Neural cell (in vitro differentiated cells): ENCODE results near the gene SREK1.

Experiments used
- CTCF ChIP-seq: fragments of 450-650 bp; IDR thresholded peaks from 2 replicates; pipeline ENCODE4 v1.5.1; 2014; ENCODE audit warnings: antibody characterized with exemption, mild to moderate bottlenecking, moderate library complexity; ENCODE audit not compliant: poor library complexity, severe bottlenecking
- EZH2 ChIP-seq: fragments of 200-600, 300-800 bp; shearing (Covaris generic), sonication (generic); IDR thresholded peaks from 2 replicates; pipeline ENCODE4 v1.6.1; 2014; ENCODE audit warnings: antibody characterized with exemption, low read length, borderline replicate concordance, mild to moderate bottlenecking; ENCODE audit not compliant: insufficient read depth, poor library complexity, severe bottlenecking
- MXI1 ChIP-seq: fragments of 450-650 bp; conservative IDR thresholded peaks from 2 replicates; pipeline ENCODE4 v1.6.1; 2014; ENCODE audit warnings: antibody characterized with exemption, mild to moderate bottlenecking; ENCODE audit not compliant: poor library complexity, severe bottlenecking
- RAD21 ChIP-seq: fragments of 450-650 bp; conservative IDR thresholded peaks from 2 replicates; pipeline ENCODE4 v1.6.1; 2014; ENCODE audit warnings: antibody characterized with exemption, mild to moderate bottlenecking, moderate library complexity
- REST ChIP-seq: IDR thresholded peaks from 2 replicates; pipeline ENCODE4 v1.6.1; 2012; ENCODE audit warnings: borderline replicate concordance

DNA sequence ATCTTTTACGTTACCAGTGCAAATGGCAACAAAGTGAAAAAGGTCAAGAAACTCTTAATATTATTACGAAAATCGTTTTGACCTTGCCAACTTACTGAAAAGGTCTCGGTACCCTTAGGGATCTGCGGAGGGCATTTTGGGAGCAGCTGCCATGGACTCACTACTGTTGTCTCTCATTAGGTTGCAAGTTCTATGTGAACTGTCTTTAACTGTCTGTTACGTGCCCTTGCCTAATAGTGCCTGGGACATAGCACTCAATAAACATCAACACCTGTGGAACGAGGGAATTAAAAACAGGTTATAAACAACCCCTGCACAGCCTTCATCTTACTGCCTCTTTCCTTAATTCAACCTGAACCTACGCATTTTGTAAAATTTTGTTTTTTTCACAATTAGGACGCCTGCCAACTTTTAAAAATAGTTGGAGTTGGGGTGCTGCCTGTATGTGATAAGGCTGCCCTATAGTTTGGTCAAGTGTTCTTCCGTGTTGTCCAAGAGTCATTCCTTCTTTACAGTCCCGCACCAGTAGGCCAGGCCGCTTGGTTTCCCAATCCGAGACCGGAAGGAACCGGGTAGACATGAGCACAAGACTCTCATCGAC, 527 bp upstream of the SREK1 start:
- TF ChIP-seq CTCF (no peak), RAD21 (no peak), REST (no peak), MXI1 (no peak), EZH2 (no peak)
